B cell (primary cell): ENCODE data around the gene OSBP2.

Experiments
- CTCF ChIP-seq: fragments of 200-600 bp; IDR thresholded peaks from one replicate; pipeline ENCODE4 v1.8.0; 2022; ENCODE audit warnings: antibody characterized with exemption, mild to moderate bottlenecking
- EZH2 ChIP-seq: IDR thresholded peaks from 2 replicates; pipeline ENCODE4 v1.6.1; 2012; ENCODE audit warnings: borderline replicate concordance, low read depth, mild to moderate bottlenecking, moderate library complexity, low read length; ENCODE audit not compliant: insufficient read depth, poor library complexity, severe bottlenecking

- TF ChIP-seq CTCF (no peak), EZH2 (no peak)
These were observed 60.5 kb downstream of the OSBP2 start for GRCh38 chr22:30754971-30755758.
